ENCODE results near the gene DLL3. TPM values are rescaled to one million over a fixed set of nuclear protein-coding genes. Genes with fewer than 3 reads are reported as not detected.

Gene DLL3
- total RNA-seq, 1 donor from 2014 or later = not detected

DNA sequence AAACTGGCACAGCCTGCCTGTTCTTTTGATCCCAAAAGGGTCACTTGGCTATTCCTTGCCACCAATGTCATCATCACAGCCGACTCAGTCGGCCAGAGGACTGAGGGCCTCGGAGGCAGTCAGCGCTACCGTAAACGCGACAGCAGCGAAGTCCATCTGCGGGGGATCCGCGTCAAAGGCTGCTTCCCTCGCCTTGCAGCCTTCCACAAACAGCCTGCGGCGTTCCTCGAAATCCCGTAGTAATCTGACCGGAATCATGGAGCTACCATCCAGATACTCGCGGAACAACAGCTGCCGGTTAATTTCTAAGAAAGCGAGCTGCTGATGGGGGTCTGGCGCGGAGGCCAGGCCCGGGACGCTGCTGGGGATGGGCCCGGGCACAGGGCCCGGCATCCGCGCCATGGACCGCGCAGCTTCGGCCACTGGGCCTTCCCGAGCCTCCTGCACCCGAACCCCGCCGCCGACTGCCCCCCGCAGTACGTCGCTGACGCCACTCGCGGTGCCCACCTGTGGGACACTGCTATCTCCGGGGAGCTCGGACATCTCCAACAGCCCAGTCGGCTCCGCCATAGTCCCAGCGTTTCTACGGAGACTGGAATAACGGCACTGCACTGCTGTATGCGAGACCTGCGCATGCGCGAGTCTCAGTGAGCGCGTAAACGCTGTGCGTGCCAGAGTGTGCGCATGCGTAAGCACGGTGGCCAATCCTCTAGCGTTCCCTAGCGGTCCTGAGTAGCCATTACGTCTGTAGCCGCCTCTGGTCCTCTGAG, 33.7 kb downstream of the DLL3 start, which contains the start of gene EID2B:
EID2B (minus strand) TSS at position 620 of the 770 bp plus-strand sequence; CDS start at position 570, 50 bp downstream.
- H3K9me3 ChIP-seq = no peaks in the 10 kb centered on the region
- H3K4me3 ChIP-seq = peak within 1 kb of the TSS; percentile 97
- intact Hi-C loops (cut with DNase I) = no loop called here
- TF ChIP-seq, protein P1, sequence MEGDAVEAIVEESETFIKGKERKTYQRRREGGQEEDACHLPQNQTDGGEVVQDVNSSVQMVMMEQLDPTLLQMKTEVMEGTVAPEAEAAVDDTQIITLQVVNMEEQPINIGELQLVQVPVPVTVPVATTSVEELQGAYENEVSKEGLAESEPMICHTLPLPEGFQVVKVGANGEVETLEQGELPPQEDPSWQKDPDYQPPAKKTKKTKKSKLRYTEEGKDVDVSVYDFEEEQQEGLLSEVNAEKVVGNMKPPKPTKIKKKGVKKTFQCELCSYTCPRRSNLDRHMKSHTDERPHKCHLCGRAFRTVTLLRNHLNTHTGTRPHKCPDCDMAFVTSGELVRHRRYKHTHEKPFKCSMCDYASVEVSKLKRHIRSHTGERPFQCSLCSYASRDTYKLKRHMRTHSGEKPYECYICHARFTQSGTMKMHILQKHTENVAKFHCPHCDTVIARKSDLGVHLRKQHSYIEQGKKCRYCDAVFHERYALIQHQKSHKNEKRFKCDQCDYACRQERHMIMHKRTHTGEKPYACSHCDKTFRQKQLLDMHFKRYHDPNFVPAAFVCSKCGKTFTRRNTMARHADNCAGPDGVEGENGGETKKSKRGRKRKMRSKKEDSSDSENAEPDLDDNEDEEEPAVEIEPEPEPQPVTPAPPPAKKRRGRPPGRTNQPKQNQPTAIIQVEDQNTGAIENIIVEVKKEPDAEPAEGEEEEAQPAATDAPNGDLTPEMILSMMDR (IDR thresholded peaks at IDR 0.05) = peak; percentile 98
- peaks cover 16% of the 10 kb centered on the region for H3K4me1 ChIP-seq
- no peaks in the 10 kb centered on the region for H3K36me3 ChIP-seq
- H3K27ac ChIP-seq = peak within 1 kb of the TSS; percentile 84
- ATAC-seq = peak; percentile 99
- H3K27me3 ChIP-seq = no peaks in the 10 kb centered on the region
- peak; percentile 98 for DNase-seq

DNA sequence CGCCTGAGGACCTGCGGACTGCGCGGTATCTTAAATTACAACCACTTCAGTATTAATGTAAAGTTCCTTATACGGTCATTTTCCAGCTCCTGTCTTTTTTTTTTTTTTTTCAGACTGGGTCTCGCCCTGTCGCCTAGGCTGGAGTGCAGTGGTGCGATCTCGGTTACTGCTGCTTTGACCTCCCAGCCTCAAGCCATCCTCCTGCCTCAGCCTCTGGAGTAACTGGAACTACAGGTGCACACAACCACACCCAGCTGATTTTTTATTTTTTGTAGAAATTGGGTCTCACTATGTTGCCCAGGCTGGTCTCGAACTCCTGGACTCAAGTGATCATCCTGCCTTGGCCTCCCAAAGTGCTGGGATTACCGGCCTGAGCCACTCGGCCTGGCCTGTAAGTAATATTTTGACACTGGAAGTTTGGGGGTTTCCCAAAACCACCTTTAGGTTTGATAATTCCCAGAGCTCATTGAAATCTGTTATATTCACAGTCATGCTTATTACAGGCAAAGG, 34.3 kb downstream of the DLL3 start:
- DNase-seq = no peak
- Histone ChIP-seq H3K36me3 (no peaks in the 10 kb centered on the region), H3K27me3 (no peaks in the 10 kb centered on the region), H3K9me3 (no peaks in the 10 kb centered on the region), H3K27ac (no peak overlapping the region), H3K4me1 (peaks cover 18% of the 10 kb centered on the region), H3K4me3 (peak overlapping the region; percentile 97)
- intact Hi-C loops (cut with DNase I) = no loop called here
- no peak for ATAC-seq
- TF ChIP-seq, protein P1 (IDR thresholded peaks at IDR 0.05) = peak; percentile 9

DNA sequence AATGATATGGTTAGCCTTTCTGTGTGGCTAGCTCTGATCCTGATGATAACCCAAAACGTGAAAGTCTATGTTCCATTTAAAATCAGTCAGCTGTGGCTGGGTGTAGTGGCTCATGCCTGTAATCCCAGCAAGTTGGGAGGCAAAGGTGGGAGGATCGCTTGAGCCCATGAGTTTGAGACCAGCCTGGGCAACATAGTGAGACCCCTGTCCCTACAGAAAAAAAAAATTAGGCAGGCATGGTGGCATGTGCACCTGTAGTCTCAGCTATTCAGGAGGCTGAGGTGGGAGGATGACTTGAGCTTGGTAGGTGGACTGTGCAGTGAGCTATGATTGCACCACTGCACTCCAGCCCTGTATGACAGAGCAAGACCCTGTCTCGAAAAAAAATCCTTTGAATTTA, 35.0 kb downstream of the DLL3 start:
- Histone ChIP-seq H3K27me3 (no peaks in the 10 kb centered on the region), H3K4me1 (peaks cover 25% of the 10 kb centered on the region), H3K4me3 (no peak overlapping the region), H3K36me3 (no peaks in the 10 kb centered on the region), H3K27ac (no peak overlapping the region), H3K9me3 (no peaks in the 10 kb centered on the region)
- TF ChIP-seq, protein P1 (IDR thresholded peaks at IDR 0.05) = no peak
- no peak for ATAC-seq
- intact Hi-C loops (cut with DNase I) = no loop called here
- DNase-seq = no peak

DNA sequence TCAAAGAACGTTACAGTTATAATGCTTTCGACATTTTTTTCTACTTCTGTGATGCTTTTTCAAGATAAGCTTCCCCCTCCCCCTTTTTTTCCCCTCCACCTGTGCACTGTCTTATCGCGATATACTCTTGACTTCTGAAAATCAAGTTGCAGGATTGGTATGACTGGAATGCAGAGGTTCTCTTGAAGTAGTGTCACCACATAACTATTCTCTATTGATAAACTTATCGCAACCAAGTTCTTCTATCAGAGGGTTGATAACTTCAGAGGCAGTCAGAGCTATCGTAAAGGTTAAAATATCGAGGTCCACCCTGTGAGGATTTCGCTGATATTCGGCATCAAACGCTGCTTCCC, 40.4 kb downstream of the DLL3 start:
- Histone ChIP-seq H3K36me3 (no peaks in the 10 kb centered on the region), H3K4me3 (peak overlapping the region; percentile 70), H3K9me3 (no peaks in the 10 kb centered on the region), H3K27me3 (no peaks in the 10 kb centered on the region), H3K27ac (peak overlapping the region; percentile 91), H3K4me1 (peaks cover 20% of the 10 kb centered on the region)
- DNase-seq (no peak), ATAC-seq (no peak)
- TF ChIP-seq, protein P1 (IDR thresholded peaks at IDR 0.05) = no peak
- intact Hi-C loops (cut with DNase I) = no loop called here

DNA sequence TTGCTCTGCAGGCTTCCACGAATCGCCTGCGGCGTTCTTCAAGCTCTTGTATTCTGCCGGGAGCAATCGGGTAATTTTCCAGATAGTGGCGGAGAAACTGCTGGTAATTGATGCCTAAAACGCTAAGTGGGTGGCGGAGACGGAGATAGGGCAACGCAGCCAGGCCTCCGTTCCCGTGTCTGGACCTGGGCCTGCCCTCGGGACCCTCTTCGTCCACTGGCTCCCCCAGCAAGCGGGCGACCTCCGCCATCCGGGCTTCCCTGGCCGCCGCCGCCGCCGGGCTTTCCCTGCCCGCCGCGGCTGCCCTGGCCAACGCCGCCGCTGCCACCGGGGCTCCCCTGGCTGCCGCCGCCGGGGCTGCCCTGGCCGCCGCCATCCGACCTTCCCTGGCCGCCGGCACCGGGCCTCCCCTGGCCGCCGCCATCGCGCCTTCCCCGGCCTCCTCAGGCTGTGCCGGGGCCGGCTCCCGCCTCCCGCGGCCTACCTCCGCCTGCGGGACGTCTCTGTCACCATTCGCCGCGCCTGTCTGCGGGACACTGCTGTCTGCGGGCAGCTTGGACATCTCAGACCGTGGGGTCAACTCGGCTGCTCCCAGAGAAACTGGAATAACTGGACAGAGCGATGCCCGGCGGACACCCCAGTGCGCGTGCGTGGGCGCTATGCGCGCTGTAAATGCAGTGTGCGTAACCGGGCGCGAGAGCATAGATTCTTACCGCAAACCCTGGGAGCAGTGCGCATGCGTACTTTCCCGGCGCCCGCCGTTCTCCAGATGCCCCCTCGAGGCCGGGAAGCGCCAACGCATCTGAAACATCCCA, 41.0 kb downstream of the DLL3 start, which contains the start of gene EID2:
EID2 (minus strand) TSS at position 644 of the 815 bp plus-strand sequence; CDS start at position 562, 82 bp downstream.
- TF ChIP-seq, protein P1 (IDR thresholded peaks at IDR 0.05) = peak; percentile 84
- no peaks in the 10 kb centered on the region for H3K36me3 ChIP-seq
- H3K4me1 ChIP-seq = peaks cover 20% of the 10 kb centered on the region
- H3K27ac ChIP-seq = peak within 1 kb of the TSS; percentile 91
- DNase-seq = peak; percentile 98
- intact Hi-C loops (cut with DNase I) = no loop called here
- H3K9me3 ChIP-seq = no peaks in the 10 kb centered on the region
- H3K27me3 ChIP-seq = no peaks in the 10 kb centered on the region
- peak; percentile 98 for ATAC-seq
- peak within 1 kb of the TSS; percentile 70 for H3K4me3 ChIP-seq

All from upper lobe of right lung (tissue), 1 donor.